Panc1 (cell line): ENCODE data around the gene SOX18. TPM values are rescaled to one million over a fixed set of nuclear protein-coding genes. Genes with fewer than 3 reads are reported as not detected.

ENCODE experiments used
- ATAC-seq: fragments of 200-7000 bp; cut with Tn5 transposase; 2 replicates; pipeline ENCODE4 v1.9.1; 2020; ENCODE audit warnings: mild to moderate bottlenecking, moderate library complexity
- BruUV-seq: library from RNA; stranded (reverse); fragments of 400-500 nt; replicated peaks from 2 replicates; lab custom pipeline; 2021; lab: Mats Ljungman, UMichigan
- CTCF ChIA-PET: fragments of 300-600 bp; sonication (Branson Sonifier 250); formaldehyde crosslinking; loops from one replicate; lab custom pipeline; 2022; ENCODE audit warnings: antibody characterized with exemption; lab: Charles Lee
- POLR2A ChIA-PET: fragments of 300-600 bp; sonication (Branson Sonifier 250); formaldehyde crosslinking; loops from one replicate; lab custom pipeline; 2022; ENCODE audit warnings: antibody characterized with exemption; lab: Charles Lee
- DNase-seq: peaks from one replicate; pipeline ENCODE4 v3.0.0-alpha.2; 2010; ENCODE audit warnings: low read depth, low spot score
- H3K27ac ChIP-seq: 2 replicates; pipeline ENCODE4 v1.5.1; 2011; ENCODE audit warnings: mild to moderate bottlenecking, low read length, inconsistent platforms
- H3K27me3 ChIP-seq: fragments of 200-500 bp; sonication (Bioruptor generic); 2 replicates; pipeline ENCODE4 v1.6.0; 2014; ENCODE audit warnings: low read length, inconsistent platforms; ENCODE audit not compliant: control insufficient read depth, insufficient read depth
- H3K36me3 ChIP-seq: fragments of 200-500 bp; sonication (Bioruptor generic); 2 replicates; pipeline ENCODE4 v1.5.1; 2014; ENCODE audit warnings: inconsistent platforms, mild to moderate bottlenecking, low read length, moderate library complexity; ENCODE audit not compliant: control insufficient read depth, insufficient read depth
- H3K4me1 ChIP-seq: 2 replicates; pipeline ENCODE4 v1.5.1; 2011; ENCODE audit warnings: inconsistent platforms, mild to moderate bottlenecking, low read length, moderate library complexity; ENCODE audit not compliant: control insufficient read depth, insufficient read depth
- H3K4me3 ChIP-seq, 2 experiments: 2 replicates each; pipeline ENCODE4 v1.5.1; 2011 to 2012; ENCODE audit warnings: low read depth in 2 of 2, low read length in 2 of 2, mild to moderate bottlenecking in 2 of 2, inconsistent platforms in 1 of 2, moderate library complexity in 1 of 2
- H3K9me3 ChIP-seq: fragments of 200-500 bp; sonication (Bioruptor generic); 2 replicates; pipeline ENCODE4 v1.5.1; 2014; ENCODE audit warnings: low read depth, mild to moderate bottlenecking, inconsistent platforms, low read length, moderate library complexity; ENCODE audit not compliant: control insufficient read depth, insufficient read depth
- POLR2AphosphoS5 ChIP-seq: IDR thresholded peaks from 2 replicates; pipeline ENCODE4 v1.6.1; 2012; ENCODE audit warnings: mild to moderate bottlenecking, low read depth, low read length, moderate library complexity
- SIN3A ChIP-seq: IDR thresholded peaks from 2 replicates; pipeline ENCODE4 v1.6.1; 2012; ENCODE audit warnings: low read depth, mild to moderate bottlenecking, low read length, moderate library complexity, borderline replicate concordance; ENCODE audit not compliant: insufficient read depth
- TCF7L2 ChIP-seq: IDR thresholded peaks from 2 replicates; pipeline ENCODE4 v1.6.1; 2011; ENCODE audit warnings: mild to moderate bottlenecking, low read depth, low read length, inconsistent platforms
- in situ Hi-C: cut with HindIII; loops from 2 replicates; pipeline ENCODE4 v1.10.0; 2016; ENCODE audit warnings: low sequenced_read_pairs, low pct_unique_long_range_greater_than_20kb
- intact Hi-C: fragments of 100-400 bp; cut with micrococcal nuclease; formaldehyde crosslinking; loops from one replicate; pipeline ENCODE4 v1.10.0; 2022; ENCODE audit not compliant: unreplicated experiment
- total RNA-seq: library from RNA; stranded (reverse); gene quantifications from one replicate; pipeline ENCODE4 v1.2.1, GENCODE V29; 2021; ENCODE audit not compliant: unreplicated experiment
- TF ChIP-seq, protein P1 (sequence below), 2 experiments: IDR thresholded peaks; 2 replicates each; pipeline ENCODE4 v1.6.1; 2011 to 2012; ENCODE audit warnings: low read depth in 2 of 2, control low read depth in 1 of 2, low read length in 1 of 2, mild to moderate bottlenecking in 1 of 2, moderate library complexity in 1 of 2; ENCODE audit not compliant: insufficient read depth in 1 of 2
- TF ChIP-seq, protein P2 (sequence below): fragments of 450-650 bp; IDR thresholded peaks from 2 replicates; pipeline ENCODE4 v1.5.1; 2017; ENCODE audit warnings: mild to moderate bottlenecking

SOX18 gene
- total RNA-seq, 1 experiment from 2014 or later, result 18.7 TPM

DNA sequence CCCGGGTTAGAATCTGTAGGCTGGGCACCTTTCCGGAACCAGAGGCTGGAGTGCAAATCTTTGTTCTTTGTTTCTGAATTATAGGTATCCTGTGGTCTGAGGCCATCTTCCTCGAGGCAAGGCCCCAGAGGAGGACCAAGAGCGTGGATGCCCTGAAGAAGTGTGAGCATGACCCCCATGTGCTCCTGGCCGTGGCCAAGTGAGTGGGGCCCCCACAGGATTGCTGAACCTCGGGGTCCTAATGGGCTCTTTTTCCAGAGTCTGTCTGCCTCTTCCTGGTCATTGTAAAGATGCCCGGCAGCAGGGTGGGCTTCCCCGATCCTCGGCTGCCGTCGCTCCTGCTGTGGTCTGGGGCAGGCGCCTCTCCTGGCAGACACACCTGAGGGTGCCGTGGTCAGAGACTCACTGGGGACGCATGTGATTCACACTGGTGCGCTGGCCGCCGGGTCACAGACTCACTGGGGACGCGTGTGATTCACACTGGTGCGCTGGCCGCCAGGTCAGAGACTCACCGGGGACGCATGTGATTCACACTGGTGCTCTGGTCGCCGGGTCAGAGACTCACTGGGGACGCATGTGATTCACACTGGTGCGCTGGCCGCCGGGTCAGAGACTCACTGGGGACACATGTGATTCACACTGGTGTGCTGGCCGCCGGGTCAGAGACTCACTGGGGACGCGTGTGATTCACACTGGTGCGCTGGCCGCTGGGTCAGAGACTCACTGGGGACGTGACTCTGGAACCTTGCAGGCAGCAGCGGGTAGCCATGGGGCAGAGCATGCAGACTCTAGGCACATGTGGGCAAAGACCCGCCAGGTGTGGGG lies 19.9 kb downstream of the SOX18 start:
- ChIA-PET POLR2A (no interaction called here), CTCF (interaction anchor here (0.9 kb wide), 1 partner anchor 9 kb away, joined by 3 read pairs; no protein-coding TSS in a partner anchor)
- Histone ChIP-seq H3K4me1 (no peaks in the 10 kb centered on the region), H3K27me3 (no peaks in the 10 kb centered on the region), H3K4me3 (no peak overlapping the region), H3K27ac (no peak overlapping the region), H3K9me3 (no peaks in the 10 kb centered on the region), H3K36me3 (peaks cover 9% of the 10 kb centered on the region)
- intact Hi-C loops (no loop called here), in situ Hi-C loops (no loop called here)
- TF ChIP-seq POLR2AphosphoS5, result no peak
- TF ChIP-seq, protein P1, sequence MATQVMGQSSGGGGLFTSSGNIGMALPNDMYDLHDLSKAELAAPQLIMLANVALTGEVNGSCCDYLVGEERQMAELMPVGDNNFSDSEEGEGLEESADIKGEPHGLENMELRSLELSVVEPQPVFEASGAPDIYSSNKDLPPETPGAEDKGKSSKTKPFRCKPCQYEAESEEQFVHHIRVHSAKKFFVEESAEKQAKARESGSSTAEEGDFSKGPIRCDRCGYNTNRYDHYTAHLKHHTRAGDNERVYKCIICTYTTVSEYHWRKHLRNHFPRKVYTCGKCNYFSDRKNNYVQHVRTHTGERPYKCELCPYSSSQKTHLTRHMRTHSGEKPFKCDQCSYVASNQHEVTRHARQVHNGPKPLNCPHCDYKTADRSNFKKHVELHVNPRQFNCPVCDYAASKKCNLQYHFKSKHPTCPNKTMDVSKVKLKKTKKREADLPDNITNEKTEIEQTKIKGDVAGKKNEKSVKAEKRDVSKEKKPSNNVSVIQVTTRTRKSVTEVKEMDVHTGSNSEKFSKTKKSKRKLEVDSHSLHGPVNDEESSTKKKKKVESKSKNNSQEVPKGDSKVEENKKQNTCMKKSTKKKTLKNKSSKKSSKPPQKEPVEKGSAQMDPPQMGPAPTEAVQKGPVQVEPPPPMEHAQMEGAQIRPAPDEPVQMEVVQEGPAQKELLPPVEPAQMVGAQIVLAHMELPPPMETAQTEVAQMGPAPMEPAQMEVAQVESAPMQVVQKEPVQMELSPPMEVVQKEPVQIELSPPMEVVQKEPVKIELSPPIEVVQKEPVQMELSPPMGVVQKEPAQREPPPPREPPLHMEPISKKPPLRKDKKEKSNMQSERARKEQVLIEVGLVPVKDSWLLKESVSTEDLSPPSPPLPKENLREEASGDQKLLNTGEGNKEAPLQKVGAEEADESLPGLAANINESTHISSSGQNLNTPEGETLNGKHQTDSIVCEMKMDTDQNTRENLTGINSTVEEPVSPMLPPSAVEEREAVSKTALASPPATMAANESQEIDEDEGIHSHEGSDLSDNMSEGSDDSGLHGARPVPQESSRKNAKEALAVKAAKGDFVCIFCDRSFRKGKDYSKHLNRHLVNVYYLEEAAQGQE (IDR thresholded peaks at IDR 0.05; ENCODE audit: insufficient read depth in 1 of 2, low read depth in 2 of 2, low read length in 1 of 2), result no peak
- TF ChIP-seq, protein P2, sequence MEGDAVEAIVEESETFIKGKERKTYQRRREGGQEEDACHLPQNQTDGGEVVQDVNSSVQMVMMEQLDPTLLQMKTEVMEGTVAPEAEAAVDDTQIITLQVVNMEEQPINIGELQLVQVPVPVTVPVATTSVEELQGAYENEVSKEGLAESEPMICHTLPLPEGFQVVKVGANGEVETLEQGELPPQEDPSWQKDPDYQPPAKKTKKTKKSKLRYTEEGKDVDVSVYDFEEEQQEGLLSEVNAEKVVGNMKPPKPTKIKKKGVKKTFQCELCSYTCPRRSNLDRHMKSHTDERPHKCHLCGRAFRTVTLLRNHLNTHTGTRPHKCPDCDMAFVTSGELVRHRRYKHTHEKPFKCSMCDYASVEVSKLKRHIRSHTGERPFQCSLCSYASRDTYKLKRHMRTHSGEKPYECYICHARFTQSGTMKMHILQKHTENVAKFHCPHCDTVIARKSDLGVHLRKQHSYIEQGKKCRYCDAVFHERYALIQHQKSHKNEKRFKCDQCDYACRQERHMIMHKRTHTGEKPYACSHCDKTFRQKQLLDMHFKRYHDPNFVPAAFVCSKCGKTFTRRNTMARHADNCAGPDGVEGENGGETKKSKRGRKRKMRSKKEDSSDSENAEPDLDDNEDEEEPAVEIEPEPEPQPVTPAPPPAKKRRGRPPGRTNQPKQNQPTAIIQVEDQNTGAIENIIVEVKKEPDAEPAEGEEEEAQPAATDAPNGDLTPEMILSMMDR, result no peak
- no peak for TF ChIP-seq SIN3A
- no peak for ATAC-seq
- no TSS peak for BruUV-seq
- DNase-seq, result no peak

DNA sequence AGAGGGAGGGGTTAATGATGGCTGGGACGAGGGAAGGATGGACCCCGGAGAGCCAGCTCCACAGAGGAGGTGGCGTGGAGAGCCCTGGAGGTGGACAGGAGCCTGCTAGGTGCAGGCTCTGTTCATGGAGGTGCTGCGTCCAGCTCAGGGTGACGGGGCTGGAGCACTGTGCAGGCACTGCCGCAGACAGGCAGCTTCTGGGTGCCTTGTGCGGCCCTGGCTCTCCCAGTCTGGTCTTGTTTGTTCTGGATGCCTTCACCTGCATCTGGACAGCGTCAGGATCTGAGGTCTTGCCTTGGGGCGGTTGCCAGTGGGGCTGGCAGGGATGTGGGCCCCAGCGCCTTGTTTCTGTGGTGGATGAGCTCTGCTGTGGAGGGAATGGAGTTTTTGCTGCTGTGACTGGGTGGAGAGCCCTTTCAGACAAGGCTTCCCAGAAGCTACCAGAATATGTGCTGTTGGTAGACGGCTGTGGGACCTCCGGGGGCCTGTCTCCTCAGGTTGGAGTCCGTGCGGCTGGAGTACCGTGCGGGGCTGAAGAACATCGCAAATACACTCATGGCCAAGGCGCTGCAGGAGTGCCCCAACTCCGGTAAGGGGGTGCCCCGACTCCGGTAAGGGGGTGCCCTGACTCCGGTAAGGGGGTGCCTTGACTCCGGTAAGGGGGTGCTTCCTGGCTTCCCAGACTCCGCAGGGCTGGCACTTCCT lies 21.3 kb downstream of the SOX18 start:
- Histone ChIP-seq H3K36me3 (peaks cover 14% of the 10 kb centered on the region), H3K9me3 (no peaks in the 10 kb centered on the region), H3K4me3 (no peak overlapping the region), H3K4me1 (no peaks in the 10 kb centered on the region), H3K27me3 (no peaks in the 10 kb centered on the region), H3K27ac (no peak overlapping the region)
- in situ Hi-C loops (no loop called here), intact Hi-C loops (no loop called here)
- no peak for TF ChIP-seq POLR2AphosphoS5
- no peak for TF ChIP-seq TCF7L2
- no peak for TF ChIP-seq SIN3A
- TF ChIP-seq, protein P1 (IDR thresholded peaks at IDR 0.05; ENCODE audit: insufficient read depth in 1 of 2, low read depth in 2 of 2, low read length in 1 of 2), result no peak
- TF ChIP-seq, protein P2, result no peak
- no peak for ATAC-seq
- ChIA-PET POLR2A (interaction anchor here (0.5 kb wide), 1 partner anchor 42 kb away, joined by 4 read pairs; no protein-coding TSS in a partner anchor), CTCF (no interaction called here)
- no TSS peak for BruUV-seq
- no peak for DNase-seq
